Measurements from ENCODE around the gene MRGPRE. TPM values are rescaled to one million over a fixed set of nuclear protein-coding genes. Genes with fewer than 3 reads are reported as not detected.

Gene MRGPRE
- total RNA-seq, 1 experiment from 2014 or later = not detected

DNA sequence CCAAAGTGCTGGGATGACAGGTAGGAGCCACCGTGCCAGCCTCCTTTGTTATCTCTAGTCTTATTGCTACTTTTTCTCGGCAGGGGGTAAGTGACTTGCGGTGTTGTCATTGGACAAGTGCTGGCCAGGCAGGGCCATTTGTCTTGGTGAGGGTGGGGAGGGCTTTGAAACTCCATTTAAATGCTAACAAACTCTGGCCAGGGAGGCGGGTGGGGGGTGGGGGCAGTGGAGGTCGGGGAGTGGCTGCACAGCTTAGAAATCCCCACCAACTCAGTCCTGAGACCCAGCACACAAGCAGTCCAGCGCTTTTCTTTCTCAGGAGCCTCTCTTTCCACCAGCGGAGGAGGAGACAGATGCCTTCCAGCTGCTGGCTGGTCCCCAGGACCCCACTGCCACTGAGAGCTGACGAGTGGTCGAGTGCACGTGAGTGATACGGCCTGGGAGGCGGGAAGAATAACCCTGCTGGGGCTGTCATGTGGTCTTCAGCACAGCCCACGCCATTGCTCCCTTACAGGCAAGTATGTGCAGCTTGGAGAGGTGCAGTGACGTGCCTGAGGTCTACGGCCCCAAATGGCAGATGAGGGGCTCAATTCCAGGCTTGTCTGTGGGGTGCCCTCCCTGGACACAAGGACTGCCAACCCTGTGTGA is 42.9 kb downstream of the MRGPRE start (continued):
- TF ChIP-seq NFATC4 (CRISPR knock-in tag; IDR thresholded peaks at IDR 0.05) (no peak), RELA (CRISPR knock-in tag; IDR thresholded peaks at IDR 0.05; ENCODE audit: borderline replicate concordance) (no peak), SMAD3 (CRISPR knock-in tag; IDR thresholded peaks at IDR 0.05; ENCODE audit: borderline replicate concordance) (no peak), MYBL2 (CRISPR knock-in tag; IDR thresholded peaks at IDR 0.05) (no peak), HMGA2 (CRISPR knock-in tag; IDR thresholded peaks at IDR 0.05) (no peak), TEAD4 (CRISPR knock-in tag; IDR thresholded peaks at IDR 0.05) (no peak), TCF7 (CRISPR knock-in tag; IDR thresholded peaks at IDR 0.05; ENCODE audit: low read depth) (no peak), SOX15 (CRISPR knock-in tag; IDR thresholded peaks at IDR 0.05) (no peak), ETV6 (CRISPR knock-in tag; IDR thresholded peaks at IDR 0.05) (no peak), CREM (CRISPR knock-in tag; IDR thresholded peaks at IDR 0.05) (no peak), PRRX2 (CRISPR knock-in tag; IDR thresholded peaks at IDR 0.05) (no peak), SMAD4 (CRISPR knock-in tag; IDR thresholded peaks at IDR 0.05) (no peak), TP53 (CRISPR knock-in tag; IDR thresholded peaks at IDR 0.05) (no peak), FOXJ3 (CRISPR knock-in tag; IDR thresholded peaks at IDR 0.05; ENCODE audit: borderline replicate concordance) (no peak), NR3C1 (CRISPR knock-in tag; conservative IDR thresholded peaks at IDR 0.05; ENCODE audit: low read depth) (no peak), NR1H2 (CRISPR knock-in tag; IDR thresholded peaks at IDR 0.05) (no peak), ELF4 (CRISPR knock-in tag; IDR thresholded peaks at IDR 0.05; ENCODE audit: low read depth) (no peak), ZNF671 (CRISPR knock-in tag; IDR thresholded peaks at IDR 0.05) (no peak)
- TF ChIP-seq, protein P1, sequence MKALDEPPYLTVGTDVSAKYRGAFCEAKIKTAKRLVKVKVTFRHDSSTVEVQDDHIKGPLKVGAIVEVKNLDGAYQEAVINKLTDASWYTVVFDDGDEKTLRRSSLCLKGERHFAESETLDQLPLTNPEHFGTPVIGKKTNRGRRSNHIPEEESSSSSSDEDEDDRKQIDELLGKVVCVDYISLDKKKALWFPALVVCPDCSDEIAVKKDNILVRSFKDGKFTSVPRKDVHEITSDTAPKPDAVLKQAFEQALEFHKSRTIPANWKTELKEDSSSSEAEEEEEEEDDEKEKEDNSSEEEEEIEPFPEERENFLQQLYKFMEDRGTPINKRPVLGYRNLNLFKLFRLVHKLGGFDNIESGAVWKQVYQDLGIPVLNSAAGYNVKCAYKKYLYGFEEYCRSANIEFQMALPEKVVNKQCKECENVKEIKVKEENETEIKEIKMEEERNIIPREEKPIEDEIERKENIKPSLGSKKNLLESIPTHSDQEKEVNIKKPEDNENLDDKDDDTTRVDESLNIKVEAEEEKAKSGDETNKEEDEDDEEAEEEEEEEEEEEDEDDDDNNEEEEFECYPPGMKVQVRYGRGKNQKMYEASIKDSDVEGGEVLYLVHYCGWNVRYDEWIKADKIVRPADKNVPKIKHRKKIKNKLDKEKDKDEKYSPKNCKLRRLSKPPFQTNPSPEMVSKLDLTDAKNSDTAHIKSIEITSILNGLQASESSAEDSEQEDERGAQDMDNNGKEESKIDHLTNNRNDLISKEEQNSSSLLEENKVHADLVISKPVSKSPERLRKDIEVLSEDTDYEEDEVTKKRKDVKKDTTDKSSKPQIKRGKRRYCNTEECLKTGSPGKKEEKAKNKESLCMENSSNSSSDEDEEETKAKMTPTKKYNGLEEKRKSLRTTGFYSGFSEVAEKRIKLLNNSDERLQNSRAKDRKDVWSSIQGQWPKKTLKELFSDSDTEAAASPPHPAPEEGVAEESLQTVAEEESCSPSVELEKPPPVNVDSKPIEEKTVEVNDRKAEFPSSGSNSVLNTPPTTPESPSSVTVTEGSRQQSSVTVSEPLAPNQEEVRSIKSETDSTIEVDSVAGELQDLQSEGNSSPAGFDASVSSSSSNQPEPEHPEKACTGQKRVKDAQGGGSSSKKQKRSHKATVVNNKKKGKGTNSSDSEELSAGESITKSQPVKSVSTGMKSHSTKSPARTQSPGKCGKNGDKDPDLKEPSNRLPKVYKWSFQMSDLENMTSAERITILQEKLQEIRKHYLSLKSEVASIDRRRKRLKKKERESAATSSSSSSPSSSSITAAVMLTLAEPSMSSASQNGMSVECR (CRISPR knock-in tag; IDR thresholded peaks at IDR 0.05; ENCODE audit: borderline replicate concordance) = 0 out of 2 replicates have a peak, but pooled peaks have one; percentile 38
- TF ChIP-seq, protein P2, sequence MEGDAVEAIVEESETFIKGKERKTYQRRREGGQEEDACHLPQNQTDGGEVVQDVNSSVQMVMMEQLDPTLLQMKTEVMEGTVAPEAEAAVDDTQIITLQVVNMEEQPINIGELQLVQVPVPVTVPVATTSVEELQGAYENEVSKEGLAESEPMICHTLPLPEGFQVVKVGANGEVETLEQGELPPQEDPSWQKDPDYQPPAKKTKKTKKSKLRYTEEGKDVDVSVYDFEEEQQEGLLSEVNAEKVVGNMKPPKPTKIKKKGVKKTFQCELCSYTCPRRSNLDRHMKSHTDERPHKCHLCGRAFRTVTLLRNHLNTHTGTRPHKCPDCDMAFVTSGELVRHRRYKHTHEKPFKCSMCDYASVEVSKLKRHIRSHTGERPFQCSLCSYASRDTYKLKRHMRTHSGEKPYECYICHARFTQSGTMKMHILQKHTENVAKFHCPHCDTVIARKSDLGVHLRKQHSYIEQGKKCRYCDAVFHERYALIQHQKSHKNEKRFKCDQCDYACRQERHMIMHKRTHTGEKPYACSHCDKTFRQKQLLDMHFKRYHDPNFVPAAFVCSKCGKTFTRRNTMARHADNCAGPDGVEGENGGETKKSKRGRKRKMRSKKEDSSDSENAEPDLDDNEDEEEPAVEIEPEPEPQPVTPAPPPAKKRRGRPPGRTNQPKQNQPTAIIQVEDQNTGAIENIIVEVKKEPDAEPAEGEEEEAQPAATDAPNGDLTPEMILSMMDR (IDR thresholded peaks at IDR 0.05) = no peak
- TF ChIP-seq, protein P3, sequence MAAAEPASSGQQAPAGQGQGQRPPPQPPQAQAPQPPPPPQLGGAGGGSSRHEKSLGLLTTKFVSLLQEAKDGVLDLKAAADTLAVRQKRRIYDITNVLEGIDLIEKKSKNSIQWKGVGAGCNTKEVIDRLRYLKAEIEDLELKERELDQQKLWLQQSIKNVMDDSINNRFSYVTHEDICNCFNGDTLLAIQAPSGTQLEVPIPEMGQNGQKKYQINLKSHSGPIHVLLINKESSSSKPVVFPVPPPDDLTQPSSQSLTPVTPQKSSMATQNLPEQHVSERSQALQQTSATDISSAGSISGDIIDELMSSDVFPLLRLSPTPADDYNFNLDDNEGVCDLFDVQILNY (CRISPR knock-in tag; IDR thresholded peaks at IDR 0.05) = no peak
- TF ChIP-seq, protein P4, sequence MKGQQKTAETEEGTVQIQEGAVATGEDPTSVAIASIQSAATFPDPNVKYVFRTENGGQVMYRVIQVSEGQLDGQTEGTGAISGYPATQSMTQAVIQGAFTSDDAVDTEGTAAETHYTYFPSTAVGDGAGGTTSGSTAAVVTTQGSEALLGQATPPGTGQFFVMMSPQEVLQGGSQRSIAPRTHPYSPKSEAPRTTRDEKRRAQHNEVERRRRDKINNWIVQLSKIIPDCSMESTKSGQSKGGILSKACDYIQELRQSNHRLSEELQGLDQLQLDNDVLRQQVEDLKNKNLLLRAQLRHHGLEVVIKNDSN (CRISPR knock-in tag; IDR thresholded peaks at IDR 0.05) = peak; percentile 51; the same call in 1 of the 2 replicates
- TF ChIP-seq, protein P5, sequence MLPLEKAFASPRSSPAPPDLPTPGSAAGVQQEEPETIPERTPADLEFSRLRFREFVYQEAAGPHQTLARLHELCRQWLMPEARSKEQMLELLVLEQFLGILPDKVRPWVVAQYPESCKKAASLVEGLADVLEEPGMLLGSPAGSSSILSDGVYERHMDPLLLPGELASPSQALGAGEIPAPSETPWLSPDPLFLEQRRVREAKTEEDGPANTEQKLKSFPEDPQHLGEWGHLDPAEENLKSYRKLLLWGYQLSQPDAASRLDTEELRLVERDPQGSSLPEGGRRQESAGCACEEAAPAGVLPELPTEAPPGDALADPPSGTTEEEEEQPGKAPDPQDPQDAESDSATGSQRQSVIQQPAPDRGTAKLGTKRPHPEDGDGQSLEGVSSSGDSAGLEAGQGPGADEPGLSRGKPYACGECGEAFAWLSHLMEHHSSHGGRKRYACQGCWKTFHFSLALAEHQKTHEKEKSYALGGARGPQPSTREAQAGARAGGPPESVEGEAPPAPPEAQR (CRISPR knock-in tag; IDR thresholded peaks at IDR 0.05) = no peak
- TF ChIP-seq, protein P6, sequence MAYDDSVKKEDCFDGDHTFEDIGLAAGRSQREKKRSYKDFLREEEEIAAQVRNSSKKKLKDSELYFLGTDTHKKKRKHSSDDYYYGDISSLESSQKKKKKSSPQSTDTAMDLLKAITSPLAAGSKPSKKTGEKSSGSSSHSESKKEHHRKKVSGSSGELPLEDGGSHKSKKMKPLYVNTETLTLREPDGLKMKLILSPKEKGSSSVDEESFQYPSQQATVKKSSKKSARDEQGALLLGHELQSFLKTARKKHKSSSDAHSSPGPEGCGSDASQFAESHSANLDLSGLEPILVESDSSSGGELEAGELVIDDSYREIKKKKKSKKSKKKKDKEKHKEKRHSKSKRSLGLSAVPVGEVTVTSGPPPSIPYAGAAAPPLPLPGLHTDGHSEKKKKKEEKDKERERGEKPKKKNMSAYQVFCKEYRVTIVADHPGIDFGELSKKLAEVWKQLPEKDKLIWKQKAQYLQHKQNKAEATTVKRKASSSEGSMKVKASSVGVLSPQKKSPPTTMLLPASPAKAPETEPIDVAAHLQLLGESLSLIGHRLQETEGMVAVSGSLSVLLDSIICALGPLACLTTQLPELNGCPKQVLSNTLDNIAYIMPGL (CRISPR knock-in tag; IDR thresholded peaks at IDR 0.05) = no peak
- TF ChIP-seq, protein P7, sequence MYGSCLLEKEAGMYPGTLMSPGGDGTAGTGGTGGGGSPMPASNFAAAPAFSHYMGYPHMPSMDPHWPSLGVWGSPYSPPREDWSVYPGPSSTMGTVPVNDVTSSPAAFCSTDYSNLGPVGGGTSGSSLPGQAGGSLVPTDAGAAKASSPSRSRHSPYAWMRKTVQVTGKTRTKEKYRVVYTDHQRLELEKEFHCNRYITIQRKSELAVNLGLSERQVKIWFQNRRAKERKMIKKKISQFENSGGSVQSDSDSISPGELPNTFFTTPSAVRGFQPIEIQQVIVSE (CRISPR knock-in tag; IDR thresholded peaks at IDR 0.05; ENCODE audit: borderline replicate concordance) = no peak
- TF ChIP-seq, protein P8, sequence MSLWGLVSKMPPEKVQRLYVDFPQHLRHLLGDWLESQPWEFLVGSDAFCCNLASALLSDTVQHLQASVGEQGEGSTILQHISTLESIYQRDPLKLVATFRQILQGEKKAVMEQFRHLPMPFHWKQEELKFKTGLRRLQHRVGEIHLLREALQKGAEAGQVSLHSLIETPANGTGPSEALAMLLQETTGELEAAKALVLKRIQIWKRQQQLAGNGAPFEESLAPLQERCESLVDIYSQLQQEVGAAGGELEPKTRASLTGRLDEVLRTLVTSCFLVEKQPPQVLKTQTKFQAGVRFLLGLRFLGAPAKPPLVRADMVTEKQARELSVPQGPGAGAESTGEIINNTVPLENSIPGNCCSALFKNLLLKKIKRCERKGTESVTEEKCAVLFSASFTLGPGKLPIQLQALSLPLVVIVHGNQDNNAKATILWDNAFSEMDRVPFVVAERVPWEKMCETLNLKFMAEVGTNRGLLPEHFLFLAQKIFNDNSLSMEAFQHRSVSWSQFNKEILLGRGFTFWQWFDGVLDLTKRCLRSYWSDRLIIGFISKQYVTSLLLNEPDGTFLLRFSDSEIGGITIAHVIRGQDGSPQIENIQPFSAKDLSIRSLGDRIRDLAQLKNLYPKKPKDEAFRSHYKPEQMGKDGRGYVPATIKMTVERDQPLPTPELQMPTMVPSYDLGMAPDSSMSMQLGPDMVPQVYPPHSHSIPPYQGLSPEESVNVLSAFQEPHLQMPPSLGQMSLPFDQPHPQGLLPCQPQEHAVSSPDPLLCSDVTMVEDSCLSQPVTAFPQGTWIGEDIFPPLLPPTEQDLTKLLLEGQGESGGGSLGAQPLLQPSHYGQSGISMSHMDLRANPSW (CRISPR knock-in tag; conservative IDR thresholded peaks at IDR 0.05; ENCODE audit: low read depth) = no peak

All from WTC11 (cell line).